ENCODE results near the gene PDXP. TPM values are rescaled to one million over a fixed set of nuclear protein-coding genes. Genes with fewer than 3 reads are reported as not detected.
A peak's percentile ranks its signal among the peaks of the same experiment; 100 is the strongest.

PDXP gene
- polyA plus RNA-seq, 1 donor (not counting 4 experiments of a cell fraction or from before 2014, with no cell fraction given) = 5.2 TPM

DNA sequence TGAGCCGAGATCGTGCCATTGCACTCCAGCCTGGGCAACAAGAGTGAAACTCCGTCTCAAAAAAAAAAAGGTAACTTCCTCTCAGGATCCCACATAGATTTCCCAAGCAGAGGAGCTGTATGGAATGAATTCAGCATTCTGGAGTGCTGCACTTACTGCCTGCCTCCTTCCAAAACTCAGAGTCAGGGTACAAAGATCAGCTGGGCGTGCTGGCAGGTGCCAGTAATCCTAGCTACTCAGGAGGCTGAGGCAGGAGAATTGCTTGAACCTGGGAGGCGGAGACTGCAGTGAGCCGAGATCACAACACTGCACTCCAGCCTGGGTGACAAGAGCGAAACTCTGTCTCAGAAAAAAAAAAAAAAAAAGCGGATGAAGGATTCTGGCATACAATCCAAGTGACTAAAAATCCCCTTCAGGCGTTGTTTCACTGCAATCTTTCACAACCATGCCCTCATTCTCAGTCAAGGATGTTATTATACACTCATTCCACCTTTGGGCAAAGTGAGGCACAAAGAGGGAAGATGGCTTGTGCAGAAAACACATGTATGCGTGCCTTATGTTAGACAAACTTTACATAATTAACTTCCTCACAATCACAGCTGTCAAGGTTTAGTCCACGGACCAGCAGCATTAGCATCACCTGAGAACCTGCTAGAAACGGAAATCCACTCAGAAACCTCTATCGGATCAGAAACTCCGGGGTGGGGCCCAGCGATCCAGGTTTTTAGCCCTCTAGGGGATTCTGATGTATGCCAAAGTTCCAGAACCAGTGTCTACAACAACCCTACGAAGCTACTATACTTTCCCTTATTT is 26.5 kb downstream of the PDXP start:
- peak overlapping the region; percentile 93 for H2AFZ ChIP-seq (ENCODE audit: control insufficient read depth, low read length)
- FAIRE-seq (peak; percentile 84), DNase-seq (ENCODE audit: low read depth, low spot score) (no peak)
- H3K4me2 ChIP-seq (ENCODE audit: control insufficient read depth, extremely low read depth, insufficient read depth, low read depth, low read length) = peak overlapping the region; percentile 100
- peak overlapping the region; percentile 92 for H3K27ac ChIP-seq (ENCODE audit: control insufficient read depth, insufficient read depth, low read length)
- peaks cover 11% of the 10 kb centered on the region for H3K79me2 ChIP-seq (ENCODE audit: control insufficient read depth, insufficient read depth, low read length)
- peaks cover under 1% of the 10 kb centered on the region for H4K20me1 ChIP-seq (ENCODE audit: control insufficient read depth, extremely low read depth, insufficient read depth, low read length)
- no peak for TF ChIP-seq CTCF (optimal IDR thresholded peaks at IDR 0.05 in 1 of 3, IDR thresholded peaks at IDR 0.05 in 1 of 3, conservative IDR thresholded peaks at IDR 0.05 in 1 of 3; ENCODE audit: extremely low read depth in 1 of 3, insufficient read depth in 2 of 3, low read length in 3 of 3)
- TF ChIP-seq EZH2 (IDR thresholded peaks at IDR 0.05; ENCODE audit: low read length) = no peak
- dilution Hi-C loops (cut with MboI; ENCODE audit: extremely low pct_ligation_motif_present, low sequenced_read_pairs) = no loop called here
- peak overlapping the region in 1 of 3 experiments; percentile 7 for H3K4me3 ChIP-seq (ENCODE audit: control insufficient read depth in 2 of 3, extremely low read depth in 1 of 3, insufficient read depth in 2 of 3, low read depth in 1 of 3, low read length in 3 of 3)
- no peaks in the 10 kb centered on the region for H3K9me1 ChIP-seq (ENCODE audit: control insufficient read depth, extremely low read depth, insufficient read depth, low read length)
- H3K9me3 ChIP-seq (ENCODE audit: control insufficient read depth, low read depth, low read length) = no peaks in the 10 kb centered on the region
- H3K27me3 ChIP-seq (ENCODE audit: control insufficient read depth, extremely low read depth, insufficient read depth, low read length) = no peaks in the 10 kb centered on the region
- peaks cover 35% of the 10 kb centered on the region for H3K4me1 ChIP-seq (ENCODE audit: control insufficient read depth, extremely low read depth, insufficient read depth, low read length)
- H3K36me3 ChIP-seq (ENCODE audit: control insufficient read depth in 2 of 2, extremely low read depth in 1 of 2, insufficient read depth in 2 of 2, low read length in 2 of 2) = peaks cover 0 to 7% of the 10 kb centered on the region in 2 experiments
- H3K9ac ChIP-seq (ENCODE audit: control insufficient read depth, extremely low read depth, insufficient read depth, low read length) = peak overlapping the region; percentile 36

DNA sequence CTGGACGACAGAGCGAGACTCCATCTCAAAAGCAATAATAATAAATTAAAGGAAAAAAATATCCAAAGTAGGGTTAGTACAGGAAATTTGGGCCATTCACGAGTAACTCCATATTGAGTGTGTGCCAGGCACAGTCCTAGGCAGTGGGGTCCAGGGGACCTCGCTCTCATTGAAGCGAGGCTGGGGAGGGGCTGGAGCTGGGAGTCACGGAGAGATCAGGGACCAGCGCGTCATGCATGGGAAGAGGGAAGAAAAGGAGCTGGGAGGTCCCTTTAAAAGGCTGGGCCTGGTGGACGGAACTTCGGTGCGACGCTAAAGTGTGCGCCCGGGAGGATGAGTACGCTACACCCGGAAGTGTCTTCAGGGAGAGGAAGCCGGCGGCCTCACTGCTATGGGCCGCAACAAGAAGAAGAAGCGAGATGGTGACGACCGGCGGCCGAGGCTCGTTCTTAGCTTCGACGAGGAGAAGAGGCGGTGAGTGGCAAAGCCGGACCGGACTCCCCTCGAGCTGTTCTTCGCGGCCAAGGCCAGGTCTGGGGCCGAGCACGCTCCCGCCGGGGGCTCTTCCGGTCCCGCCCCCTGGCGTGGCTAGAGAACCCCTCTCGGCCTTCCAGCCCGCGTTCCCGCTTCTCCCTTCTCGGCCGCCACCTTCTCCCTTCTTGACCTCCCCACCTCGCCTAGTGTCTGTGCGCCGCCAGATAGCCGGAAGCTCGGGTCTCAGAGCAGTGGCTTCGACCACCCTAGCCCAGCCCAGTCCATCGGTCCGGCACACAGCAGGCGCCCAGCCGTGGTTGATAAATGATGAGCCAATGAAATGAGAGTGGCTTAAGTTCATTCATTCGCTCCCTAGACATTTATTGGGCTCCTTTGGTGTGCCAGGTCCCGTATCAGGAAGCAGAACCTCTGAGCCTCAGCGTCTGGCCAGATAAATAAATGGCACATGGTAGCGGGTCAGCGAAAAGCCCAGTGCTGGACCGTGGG is 27.8 kb downstream of the PDXP start, which contains the start of gene NOL12:
Gene NOL12, plus strand, starts transcription at position 342 of the 981 bp plus-strand sequence. Its CDS starts 50 bp downstream, at position 392.
- Histone ChIP-seq H3K27ac (ENCODE audit: control insufficient read depth, insufficient read depth, low read length) (peak within 1 kb of the TSS; percentile 92), H3K9me3 (ENCODE audit: control insufficient read depth, low read depth, low read length) (no peaks in the 10 kb centered on the region), H3K79me2 (ENCODE audit: control insufficient read depth, insufficient read depth, low read length) (peaks cover 11% of the 10 kb centered on the region), H3K9ac (ENCODE audit: control insufficient read depth, extremely low read depth, insufficient read depth, low read length) (peak within 1 kb of the TSS; percentile 95), H3K36me3 (ENCODE audit: control insufficient read depth in 2 of 2, extremely low read depth in 1 of 2, insufficient read depth in 2 of 2, low read length in 2 of 2) (peaks cover 2 to 12% of the 10 kb centered on the region in 2 experiments), H3K4me1 (ENCODE audit: control insufficient read depth, extremely low read depth, insufficient read depth, low read length) (peaks cover 48% of the 10 kb centered on the region), H4K20me1 (ENCODE audit: control insufficient read depth, extremely low read depth, insufficient read depth, low read length) (peaks cover 3% of the 10 kb centered on the region), H3K4me2 (ENCODE audit: control insufficient read depth, extremely low read depth, insufficient read depth, low read depth, low read length) (peak within 1 kb of the TSS; percentile 100), H2AFZ (ENCODE audit: control insufficient read depth, low read length) (peak within 1 kb of the TSS; percentile 93), H3K9me1 (ENCODE audit: control insufficient read depth, extremely low read depth, insufficient read depth, low read length) (peaks cover 2% of the 10 kb centered on the region), H3K4me3 (ENCODE audit: control insufficient read depth in 2 of 3, extremely low read depth in 1 of 3, insufficient read depth in 2 of 3, low read depth in 1 of 3, low read length in 3 of 3) (peak within 1 kb of the TSS; percentile 81 to 100 (median 99)), H3K27me3 (ENCODE audit: control insufficient read depth, extremely low read depth, insufficient read depth, low read length) (no peaks in the 10 kb centered on the region)
- dilution Hi-C loops (cut with MboI; ENCODE audit: extremely low pct_ligation_motif_present, low sequenced_read_pairs) = no loop called here
- no peak for DNase-seq (ENCODE audit: low read depth, low spot score)
- no peak for FAIRE-seq
- TF ChIP-seq CTCF (optimal IDR thresholded peaks at IDR 0.05 in 1 of 3, IDR thresholded peaks at IDR 0.05 in 1 of 3, conservative IDR thresholded peaks at IDR 0.05 in 1 of 3; ENCODE audit: extremely low read depth in 1 of 3, insufficient read depth in 2 of 3, low read length in 3 of 3) = no peak

All from keratinocyte (primary cell).